Inflammatory macrophage treated with lipopolysaccharide for 4 hours (primary cell): Measurements from ENCODE around the gene LCT.
"Not testable (repeated sequence)": the region's sequence is repeated elsewhere in the genome, so short reads cannot be mapped to it uniquely, and the experiment has no call there.

Source experiments
- DNase-seq: peaks from one replicate; pipeline ENCODE4 v3.0.0-alpha.2; 2020

The LCT gene

GRCh38 chr2:135796606-135797005 lies 40.4 kb downstream of the LCT start:
- DNase-seq, result no peak

- not testable (repeated sequence) for DNase-seq
These were observed 41.3 kb downstream of the LCT start for GRCh38 chr2:135795641-135796040.

GRCh38 chr2:135792401-135793150 lies 44.4 kb downstream of the LCT start:
- DNase-seq, result no peak

GRCh38 chr2:135791418-135792190 lies 45.4 kb downstream of the LCT start:
- DNase-seq, result no peak

GRCh38 chr2:135790423-135790822 lies 46.6 kb downstream of the LCT start:
- no peak for DNase-seq

- DNase-seq, result no peak
These were observed 50.2 kb downstream of the LCT start for GRCh38 chr2:135786823-135787222.

- DNase-seq, result no peak
These were observed 52.0 kb downstream of the LCT start for GRCh38 chr2:135785032-135785431.

- DNase-seq, result no peak
These were observed 53.5 kb downstream of the LCT start for GRCh38 chr2:135783439-135783838.

- no peak for DNase-seq
These were observed 54.8 kb downstream of the LCT start for GRCh38 chr2:135782231-135782630.

GRCh38 chr2:135776367-135776766 lies 60.6 kb downstream of the LCT start:
- DNase-seq, result no peak

GRCh38 chr2:135775420-135775819 lies 61.6 kb downstream of the LCT start:
- DNase-seq, result no peak

GRCh38 chr2:135773917-135774316 lies 63.1 kb downstream of the LCT start:
- peak; percentile 51 for DNase-seq

- DNase-seq, result no peak
These were observed 63.7 kb downstream of the LCT start for GRCh38 chr2:135773319-135773718.

GRCh38 chr2:135768863-135769262 lies 68.1 kb downstream of the LCT start:
- DNase-seq, result no peak

GRCh38 chr2:135762530-135762929 lies 74.5 kb downstream of the LCT start:
- DNase-seq, result no peak

- DNase-seq, result no peak
These were observed 75.0 kb downstream of the LCT start for GRCh38 chr2:135762022-135762421.

- DNase-seq, result no peak
These were observed 80.3 kb downstream of the LCT start for GRCh38 chr2:135756692-135757091.

- DNase-seq, result no peak
These were observed 81.4 kb downstream of the LCT start for GRCh38 chr2:135755573-135755972.

GRCh38 chr2:135745545-135745944 lies 91.4 kb downstream of the LCT start:
- DNase-seq, result no peak

- DNase-seq, result peak; percentile 72
These were observed 92.1 kb downstream of the LCT start for GRCh38 chr2:135744760-135745314.

GRCh38 chr2:135743860-135744259 lies 93.1 kb downstream of the LCT start:
- DNase-seq, result peak; percentile 42

GRCh38 chr2:135742325-135742757 lies 94.6 kb downstream of the LCT start:
- DNase-seq, result peak; percentile 74

GRCh38 chr2:135741395-135742324 lies 95.3 kb downstream of the LCT start, which contains the start of gene UBXN4:
UBXN4 (plus strand) TSS chr2:135741855; CDS start chr2:135741930, 75 bp downstream.
- DNase-seq, result peak; percentile 99
